GM19372 (cell line): Measurements from ENCODE around the gene SLC2A14.
"Not testable (repeated sequence)": the region's sequence is repeated elsewhere in the genome, so short reads cannot be mapped to it uniquely, and the experiment has no call there.

Source experiments
- ATAC-seq: cut with Tn5 transposase; IDR thresholded peaks from one replicate; pipeline ENCODE4 v1.9.1; 2021; ENCODE audit warnings: mild to moderate bottlenecking, low read depth, moderate library complexity; ENCODE audit not compliant: unreplicated experiment

Gene SLC2A14

GRCh38 chr12:7877420-7877819 lies 4.7 kb upstream of the SLC2A14 start:
- no peak for ATAC-seq

GRCh38 chr12:7870335-7870734 lies 2.4 kb downstream of the SLC2A14 start:
- ATAC-seq: no peak

DNA sequence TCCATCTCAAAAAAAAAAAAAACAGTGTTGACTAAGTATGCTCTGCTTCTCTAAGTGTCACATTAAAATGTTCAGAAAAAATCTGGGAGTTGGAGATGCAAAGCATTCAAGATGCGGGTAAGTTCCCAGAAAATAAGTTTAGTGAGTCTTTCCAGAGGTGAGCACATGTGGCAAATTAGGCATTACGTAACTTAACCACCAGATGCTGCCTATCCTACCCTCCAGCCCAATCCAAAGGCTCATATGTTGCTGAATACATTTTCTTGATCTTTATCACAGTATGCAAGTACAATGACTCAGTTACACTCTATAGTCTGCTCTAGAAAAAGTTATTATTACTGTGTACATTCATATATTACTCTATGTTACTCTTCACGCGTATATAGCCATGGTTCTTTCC lies 3.6 kb downstream of the SLC2A14 start:
- ATAC-seq: no peak

GRCh38 chr12:7868391-7868790 lies 4.3 kb downstream of the SLC2A14 start:
- no peak for ATAC-seq

DNA sequence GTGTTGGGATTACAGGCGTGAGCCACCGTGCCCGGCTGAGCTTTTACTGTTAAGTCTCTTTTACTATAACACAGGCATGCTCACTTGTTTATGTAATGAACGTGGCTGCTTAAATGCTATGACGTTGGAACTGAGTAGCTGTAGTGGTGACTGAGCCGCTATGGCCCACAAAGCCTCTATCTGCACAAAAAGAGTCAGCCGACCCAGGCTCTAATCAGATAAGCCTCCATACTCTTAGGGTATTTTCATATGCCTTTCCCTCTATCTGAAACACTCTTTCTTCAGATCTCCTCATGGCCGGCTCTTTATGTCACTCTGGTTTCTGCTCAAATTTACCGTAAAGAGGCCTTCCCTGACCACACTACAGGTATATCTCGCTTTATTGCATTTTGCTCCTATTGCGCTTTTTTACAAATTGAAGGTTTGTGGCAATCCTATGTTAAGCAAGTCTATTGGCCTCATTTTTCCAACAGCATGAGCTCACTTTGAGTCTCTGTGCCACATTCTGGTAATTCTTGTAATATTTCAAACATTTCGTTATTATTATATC lies 8.0 kb downstream of the SLC2A14 start:
- ATAC-seq: no peak

GRCh38 chr12:7862814-7863348 lies 9.8 kb downstream of the SLC2A14 start:
- not testable (repeated sequence) for ATAC-seq

DNA sequence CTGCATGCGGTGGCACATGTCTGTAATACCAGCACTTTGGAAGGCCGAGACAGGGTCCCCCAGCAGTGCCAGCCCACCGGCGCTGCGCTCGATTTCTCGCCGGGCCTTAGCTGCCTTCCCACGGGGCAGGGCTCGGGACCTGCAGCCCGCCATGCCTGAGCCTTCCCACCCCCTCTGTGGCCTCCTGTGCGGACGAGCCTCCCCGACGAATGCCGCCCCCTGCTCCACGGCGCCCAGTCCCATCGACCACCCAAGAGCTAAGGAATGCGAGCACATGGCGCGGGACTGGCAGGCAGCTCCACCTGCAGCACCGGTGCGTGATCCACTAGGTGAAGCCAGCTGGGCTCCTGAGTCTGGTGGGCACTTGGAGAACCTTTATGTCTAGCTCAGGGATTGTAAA lies 10.4 kb downstream of the SLC2A14 start:
- not testable (repeated sequence) for ATAC-seq

GRCh38 chr12:7859552-7859951 lies 13.2 kb downstream of the SLC2A14 start:
- ATAC-seq: no peak

DNA sequence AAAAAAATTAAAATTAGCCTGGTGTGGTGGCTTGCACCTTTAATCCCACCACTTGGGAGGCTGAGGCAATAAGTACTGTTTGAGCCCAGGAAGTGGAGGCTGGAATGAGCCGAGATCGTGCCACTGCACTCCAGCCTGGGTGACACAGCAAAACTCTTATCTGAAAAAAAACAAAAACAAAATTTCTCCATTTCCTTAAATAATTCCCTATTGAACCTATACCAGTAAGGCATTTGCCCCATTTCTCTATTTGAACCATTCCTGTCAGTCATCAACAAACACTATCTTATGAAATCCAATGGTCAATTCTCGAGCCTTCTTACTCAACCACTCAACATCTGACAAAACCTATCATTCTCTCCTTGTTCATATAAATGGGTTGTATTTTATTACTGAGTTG lies 14.7 kb downstream of the SLC2A14 start:
- ATAC-seq: no peak

GRCh38 chr12:7856516-7856915 lies 16.2 kb downstream of the SLC2A14 start:
- no peak for ATAC-seq

- no peak for ATAC-seq
These were observed 19.2 kb downstream of the SLC2A14 start for GRCh38 chr12:7853557-7853956.

- not testable (repeated sequence) for ATAC-seq
These were observed 21.1 kb downstream of the SLC2A14 start for GRCh38 chr12:7851622-7852081.

DNA sequence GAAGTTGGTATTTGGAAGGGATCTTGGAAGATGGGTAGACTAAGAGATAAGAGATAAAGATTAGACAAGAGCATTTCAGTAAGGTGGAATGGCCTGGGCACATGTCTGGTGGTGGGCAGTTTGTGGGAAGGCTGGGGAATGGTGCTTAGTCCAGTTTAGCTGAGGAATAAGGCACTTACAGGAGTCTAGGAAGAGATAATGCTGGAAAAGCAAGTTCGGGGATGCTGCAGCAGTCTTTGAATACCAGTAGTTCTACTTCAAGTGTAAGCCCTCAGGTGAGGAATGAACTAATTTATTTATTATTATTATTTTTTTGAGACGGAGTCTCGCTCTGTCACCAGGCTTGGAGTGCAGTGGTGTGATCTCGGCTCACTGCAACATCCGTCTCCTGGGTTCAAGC lies 22.6 kb downstream of the SLC2A14 start:
- ATAC-seq: not testable (repeated sequence)

DNA sequence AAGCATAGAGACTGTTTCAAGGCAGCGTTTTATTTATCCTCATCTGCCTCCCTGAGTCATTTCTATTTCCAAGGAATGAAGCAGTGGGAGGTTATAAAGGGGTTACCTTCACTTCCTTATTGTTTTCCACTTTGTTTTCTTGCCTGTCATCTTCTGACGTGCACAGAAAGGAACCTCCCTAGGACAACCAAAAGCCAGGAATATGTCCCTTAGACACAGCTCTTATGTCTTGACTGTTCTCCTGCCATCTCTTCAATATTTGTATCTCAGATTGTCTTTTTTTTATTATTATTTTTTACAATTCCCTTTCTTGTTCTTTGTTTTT lies 24.7 kb downstream of the SLC2A14 start:
- not testable (repeated sequence) for ATAC-seq

DNA sequence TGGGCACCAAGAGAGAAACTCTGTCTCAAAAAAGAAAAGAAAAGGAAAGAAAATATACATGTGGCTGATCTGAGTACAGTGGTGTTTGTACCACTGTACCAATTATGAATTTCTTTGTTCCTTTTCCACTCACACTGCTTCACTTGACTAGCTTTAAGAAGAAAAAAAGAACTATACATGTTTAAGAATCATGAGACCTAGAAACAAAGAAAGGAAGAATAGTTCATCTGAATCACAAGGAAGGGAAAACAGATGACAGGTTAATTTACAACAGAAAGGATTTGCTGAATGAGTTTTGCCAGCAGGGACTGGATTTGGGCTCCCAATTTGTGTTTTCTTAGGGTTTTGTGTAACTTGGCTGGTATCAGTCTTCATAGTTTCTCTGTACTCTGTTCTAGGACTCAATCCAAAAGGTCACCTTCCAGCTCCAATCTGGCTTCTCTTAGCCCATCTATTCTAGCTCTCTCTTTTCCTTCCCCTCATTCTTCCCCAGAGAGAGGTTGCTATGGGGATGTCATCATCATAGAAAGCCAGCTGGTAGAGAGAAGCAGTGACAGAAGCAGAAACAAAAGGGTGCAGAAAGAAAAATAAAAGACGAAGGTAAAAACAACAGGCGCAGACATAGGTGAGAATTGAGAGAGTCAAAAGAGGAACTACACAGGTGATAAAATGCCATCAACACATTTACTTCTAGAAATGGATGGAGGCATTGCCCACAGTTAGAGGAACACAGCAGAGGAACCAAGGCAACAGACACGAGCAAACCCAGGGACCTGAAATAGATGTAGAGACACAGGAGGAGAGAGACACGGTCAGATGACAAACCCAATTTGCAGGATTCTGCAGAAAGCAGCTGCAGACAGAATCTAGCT lies 25.3 kb downstream of the SLC2A14 start:
- ATAC-seq: not testable (repeated sequence)

DNA sequence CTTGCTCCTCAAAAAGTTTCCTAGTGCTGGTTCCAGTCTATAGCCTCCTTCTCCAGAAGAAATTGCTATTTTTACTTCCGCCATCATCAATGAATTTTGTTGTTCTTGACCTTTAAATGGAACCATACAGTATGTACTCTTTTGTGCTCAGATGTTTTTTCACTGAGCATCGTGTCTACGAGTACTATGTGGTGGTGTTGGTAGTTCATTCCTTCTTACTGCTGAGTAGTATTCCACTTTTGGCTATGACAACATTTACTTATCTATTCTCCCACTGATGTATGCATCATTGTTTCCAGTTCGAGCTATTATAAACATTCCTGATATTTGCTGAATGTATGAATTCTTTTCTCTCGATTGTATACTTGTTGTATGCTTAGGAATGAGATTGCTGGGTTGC lies 28.6 kb downstream of the SLC2A14 start:
- no peak for ATAC-seq

- ATAC-seq: not testable (repeated sequence)
These were observed 29.1 kb downstream of the SLC2A14 start for GRCh38 chr12:7843583-7843982.

DNA sequence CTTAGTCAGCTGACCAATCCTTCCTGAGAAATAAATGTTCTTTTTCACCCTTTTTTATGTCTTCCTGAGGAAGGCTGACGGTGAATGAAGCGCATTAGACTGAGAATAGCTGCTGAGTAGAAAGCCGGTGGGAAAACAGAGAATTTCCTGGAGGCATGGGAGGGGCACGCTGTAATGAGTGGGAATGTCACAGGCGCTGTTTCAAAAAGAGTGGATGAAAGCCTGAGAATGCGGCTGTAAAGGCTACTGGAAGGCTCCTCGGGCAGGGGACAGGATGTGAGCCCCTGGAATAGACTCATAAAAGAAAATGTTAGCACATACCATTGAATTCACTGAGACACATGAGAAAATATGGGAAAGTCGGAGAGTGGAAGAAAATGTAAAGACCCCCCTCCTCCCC lies 29.6 kb downstream of the SLC2A14 start:
- not testable (repeated sequence) for ATAC-seq

DNA sequence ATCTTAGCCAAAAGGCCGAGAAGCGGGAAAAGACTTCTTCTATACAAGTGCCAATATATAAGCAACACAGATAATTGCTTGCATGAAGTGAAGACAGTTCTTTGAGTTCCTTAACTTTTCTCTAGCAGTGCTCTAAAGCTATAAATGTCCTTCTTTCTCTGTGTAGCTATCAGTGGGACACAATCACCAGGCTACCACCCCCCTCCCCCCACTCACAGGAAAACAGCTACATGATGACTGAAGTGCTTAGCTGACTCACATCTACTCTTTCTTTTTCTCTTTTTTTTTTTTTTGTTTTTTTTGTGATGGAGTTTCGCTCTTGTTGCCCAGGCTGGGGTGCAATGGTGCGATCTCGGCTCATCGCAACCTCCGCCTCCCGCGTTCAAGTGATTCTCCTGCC lies 30.3 kb downstream of the SLC2A14 start:
- ATAC-seq: not testable (repeated sequence)

DNA sequence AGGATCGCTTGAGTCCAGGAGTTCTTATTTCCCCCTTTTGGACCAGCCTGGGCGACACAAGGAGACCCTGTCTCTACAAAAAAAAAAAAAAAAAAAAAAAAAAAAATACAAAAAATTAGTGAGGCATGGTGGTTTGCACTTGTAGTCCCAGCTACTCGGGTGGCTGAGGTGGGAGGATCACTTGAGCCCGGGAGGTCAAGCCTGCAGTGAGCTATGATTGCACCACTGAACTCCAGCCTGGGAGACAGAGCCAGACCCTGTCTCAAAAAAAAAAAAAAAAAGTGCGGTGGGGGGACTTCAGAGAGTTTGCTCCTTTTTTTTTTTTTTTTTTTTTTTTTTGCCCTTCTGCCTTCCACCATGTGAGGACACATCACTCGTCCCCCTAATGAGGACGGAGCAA lies 32.9 kb downstream of the SLC2A14 start:
- not testable (repeated sequence) for ATAC-seq

DNA sequence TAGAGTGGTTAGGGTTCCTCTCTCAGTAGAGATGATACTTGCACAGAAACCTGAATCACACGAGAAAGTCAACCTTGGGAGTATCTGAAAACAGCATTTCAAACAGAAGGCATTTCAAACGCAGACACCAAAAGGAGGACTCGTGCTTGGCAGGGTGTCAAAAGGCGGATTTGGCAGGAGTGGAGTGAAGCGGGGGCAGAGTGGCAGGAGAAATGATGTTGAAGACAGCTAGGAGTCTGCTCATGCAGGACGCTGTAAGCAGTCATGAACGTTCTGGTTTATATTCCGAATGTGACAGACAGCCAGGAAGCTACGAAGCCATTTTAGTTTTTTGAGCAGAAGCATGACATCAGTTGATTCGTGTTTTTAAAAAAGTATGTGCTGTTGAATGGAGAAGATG lies 33.5 kb downstream of the SLC2A14 start:
- not testable (repeated sequence) for ATAC-seq

DNA sequence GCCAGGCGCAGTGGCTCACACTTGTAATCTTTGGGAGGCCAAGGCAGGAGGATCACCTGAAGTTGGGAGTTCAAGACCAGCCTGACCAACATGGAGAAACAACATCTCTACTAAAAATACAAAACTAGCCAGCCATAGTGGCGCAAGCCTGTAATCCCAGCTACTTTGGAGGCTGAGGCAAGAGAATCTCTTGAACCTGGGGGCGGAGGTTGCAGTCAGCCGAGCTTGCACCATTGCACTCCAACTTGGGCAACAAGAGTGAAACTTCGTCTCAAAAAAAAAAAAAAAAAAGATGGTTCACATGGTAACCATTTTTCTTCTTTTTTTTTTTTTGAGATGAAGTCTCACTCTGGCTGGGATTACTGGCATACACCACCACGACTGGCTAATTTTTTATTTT lies 35.3 kb downstream of the SLC2A14 start:
- ATAC-seq: no peak
